ENCODE measurements around the gene SAMD4A. TPM values are rescaled to one million over a fixed set of nuclear protein-coding genes. Genes with fewer than 3 reads are reported as not detected.

The SAMD4A gene
- total and polyA plus RNA-seq, 2 of the 4 experiments (the other 2 are of a cell fraction) = 22.9 to 38.2 TPM

GRCh38 chr14:54547583-54547982, 19.3 kb upstream of the SAMD4A start:
- H3K36me3 ChIP-seq (ENCODE audit: control insufficient read depth, insufficient read depth, low read length) = no peaks in the 10 kb centered on the region
- intact Hi-C loops (cut with micrococcal nuclease) = no loop called here
- peaks cover 8% of the 10 kb centered on the region; the same call in 1 of the 2 replicates for H4K20me1 ChIP-seq (ENCODE audit: insufficient read depth, low read length)
- TF ChIP-seq RAD21 (IDR thresholded peaks at IDR 0.05; ENCODE audit: low read length) (no peak), MAFK (IDR thresholded peaks at IDR 0.05; ENCODE audit: low read depth, low read length) (peak; percentile 71)
- POLR2A ChIA-PET (ENCODE audit: unreplicated experiment) = no interaction called here
- no peak overlapping the region for H4K91ac ChIP-seq (ENCODE audit: insufficient read depth, low read depth, low read length)
- H3K9me3 ChIP-seq (ENCODE audit: control insufficient read depth, insufficient read depth, low read length) = no peaks in the 10 kb centered on the region
- no peak overlapping the region for H3K4ac ChIP-seq (ENCODE audit: low read depth, low read length)
- no peak overlapping the region for H3K27ac ChIP-seq (ENCODE audit: insufficient read depth, low read length)
- H3K4me1 ChIP-seq (ENCODE audit: control insufficient read depth, insufficient read depth, low read length) = peaks cover 9% of the 10 kb centered on the region
- BruUV-seq (replicated peaks) = no TSS peak
- dilution Hi-C loops (cut with HindIII; ENCODE audit: low sequenced_read_pairs, unreplicated experiment) = no loop called here
- no peak overlapping the region for H3K18ac ChIP-seq (ENCODE audit: low read depth, low read length)
- DNase-seq = no peak
- H2BK120ac ChIP-seq (ENCODE audit: low read depth, low read length) = no peak overlapping the region
- H2AFZ ChIP-seq (replicated peaks; ENCODE audit: low read length, poor library complexity) = no peak overlapping the region
- CTCF ChIA-PET = no interaction called here
- H3K14ac ChIP-seq (replicated peaks; ENCODE audit: low read depth, low read length) = no peak overlapping the region
- H3K56ac ChIP-seq (ENCODE audit: extremely low read depth, insufficient read depth, low read length) = no peak overlapping the region
- H2BK20ac ChIP-seq (ENCODE audit: low read depth, low read length) = no peak overlapping the region
- in situ Hi-C loops (cut with MboI; ENCODE audit: low sequenced_read_pairs) = no loop called here
- no peak overlapping the region for H3K4me3 ChIP-seq (ENCODE audit: insufficient read depth, low read depth, low read length)
- H2AK5ac ChIP-seq (ENCODE audit: low read depth, low read length) = no peak overlapping the region
- H4K5ac ChIP-seq (ENCODE audit: low read depth, low read length) = no peak overlapping the region
- no peak overlapping the region for H3K4me2 ChIP-seq (ENCODE audit: low read depth, low read length)
- no peak overlapping the region for H2AK9ac ChIP-seq (replicated peaks; ENCODE audit: low read depth, low read length, poor library complexity)
- WGBS, 2 experiments (ENCODE audit: extremely low coverage in 2 of 2, insufficient read length in 1 of 2) = 80% methylated on average over 2 of the region's 3 CpGs; no CpG with 5 or more reads in 1 of the 2 experiments
- no peak overlapping the region for H2BK15ac ChIP-seq (ENCODE audit: low read depth, low read length)
- H3K9ac ChIP-seq (ENCODE audit: low read depth, low read length) = no peak overlapping the region
- H2BK5ac ChIP-seq (ENCODE audit: low read depth, low read length, poor library complexity, severe bottlenecking) = no peak overlapping the region
- no peaks in the 10 kb centered on the region; a peak in 1 of 4 replicates for H3K79me1 ChIP-seq (ENCODE audit: low read depth in 1 of 2, low read length in 2 of 2)
- H3K9me1 ChIP-seq (ENCODE audit: insufficient read depth, low read length) = peaks cover 11% of the 10 kb centered on the region
- H4K8ac ChIP-seq (ENCODE audit: low read depth in 2 of 2, low read length in 2 of 2) = no peak overlapping the region
- no peaks in the 10 kb centered on the region for H3K27me3 ChIP-seq (ENCODE audit: control insufficient read depth, insufficient read depth, low read length)
- H3K23ac ChIP-seq (ENCODE audit: low read depth, low read length) = no peak overlapping the region
- no peak for ATAC-seq (ENCODE audit: low read depth)
